GM21447 (cell line): ENCODE data around the gene DYRK1B.
"Not testable (repeated sequence)": the region's sequence is repeated elsewhere in the genome, so short reads cannot be mapped to it uniquely, and the experiment has no call there.

Source experiments
- ATAC-seq: cut with Tn5 transposase; IDR thresholded peaks from one replicate; pipeline ENCODE4 v1.9.1; 2021; ENCODE audit not compliant: unreplicated experiment

Gene DYRK1B

DNA sequence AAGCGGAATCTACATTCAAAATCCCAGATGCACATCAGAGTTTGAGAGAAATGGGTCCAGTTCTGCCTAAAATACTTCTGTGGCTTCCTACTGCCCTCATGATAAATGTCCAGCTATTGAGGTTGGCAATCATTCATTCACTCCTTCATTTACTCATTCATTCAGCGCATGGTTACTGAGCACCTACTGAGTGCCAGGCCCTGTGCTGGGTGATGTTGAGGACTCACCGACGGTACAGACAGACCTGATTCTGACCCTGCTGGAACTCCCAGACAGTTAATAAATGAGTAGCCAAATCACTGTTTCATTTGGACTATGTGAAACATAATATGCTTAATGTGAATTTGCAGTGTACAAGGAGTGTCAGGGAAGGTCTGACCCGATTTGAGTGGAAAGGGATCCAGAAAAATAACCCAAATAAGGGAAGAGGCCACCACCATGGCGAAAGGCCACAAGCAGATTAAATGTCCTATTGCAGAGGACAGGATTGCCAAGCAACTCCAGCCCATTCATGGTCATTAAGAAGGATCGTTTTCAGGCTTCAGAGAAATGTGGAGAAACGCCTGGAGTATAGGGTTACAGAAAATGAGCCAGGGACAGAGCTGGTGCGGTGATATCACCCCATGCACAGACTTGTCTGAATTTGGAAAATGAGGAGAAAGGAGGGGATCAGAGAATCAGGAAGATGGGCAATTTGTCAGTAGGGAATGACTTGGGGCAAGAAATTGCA, 20.5 kb downstream of the DYRK1B start:
- ATAC-seq, result no peak

DNA sequence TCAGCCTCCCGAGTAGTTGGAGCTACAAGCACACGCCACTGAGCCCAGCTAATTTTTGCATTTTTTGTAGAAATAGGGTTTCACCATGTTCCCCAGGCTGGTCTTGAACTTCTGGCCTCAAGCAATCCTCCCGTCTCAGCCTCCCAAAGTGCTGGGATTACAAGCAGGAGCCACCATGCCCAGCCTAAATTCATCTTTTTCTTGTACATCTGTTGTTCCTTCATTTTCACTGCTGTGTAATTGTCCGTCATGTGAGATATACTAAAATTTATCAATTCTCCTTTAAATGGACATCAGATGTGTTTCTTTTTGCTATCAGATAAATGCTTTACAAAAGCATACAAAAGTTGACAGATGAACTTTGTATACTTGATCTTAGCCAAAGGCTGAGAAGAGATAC, 22.9 kb downstream of the DYRK1B start:
- no peak for ATAC-seq

DNA sequence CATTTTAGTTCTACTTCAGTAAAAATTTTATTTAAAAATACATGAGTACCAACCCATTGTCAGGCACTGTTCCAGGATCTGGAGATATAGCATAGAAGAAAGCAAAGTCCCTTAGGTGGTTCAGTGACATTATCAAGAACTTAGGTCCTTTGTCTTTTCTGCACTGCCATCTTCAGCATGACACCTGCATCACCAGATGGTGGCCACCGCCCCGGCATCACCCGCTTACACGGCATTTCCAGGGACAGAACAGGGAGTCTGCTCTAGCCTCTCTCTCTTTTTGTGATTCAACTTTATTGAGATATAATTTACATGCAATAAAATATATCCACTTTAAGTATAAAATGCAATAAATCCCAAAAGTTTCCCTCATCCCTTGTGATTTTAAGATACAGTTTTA, 23.5 kb downstream of the DYRK1B start:
- ATAC-seq, result no peak

DNA sequence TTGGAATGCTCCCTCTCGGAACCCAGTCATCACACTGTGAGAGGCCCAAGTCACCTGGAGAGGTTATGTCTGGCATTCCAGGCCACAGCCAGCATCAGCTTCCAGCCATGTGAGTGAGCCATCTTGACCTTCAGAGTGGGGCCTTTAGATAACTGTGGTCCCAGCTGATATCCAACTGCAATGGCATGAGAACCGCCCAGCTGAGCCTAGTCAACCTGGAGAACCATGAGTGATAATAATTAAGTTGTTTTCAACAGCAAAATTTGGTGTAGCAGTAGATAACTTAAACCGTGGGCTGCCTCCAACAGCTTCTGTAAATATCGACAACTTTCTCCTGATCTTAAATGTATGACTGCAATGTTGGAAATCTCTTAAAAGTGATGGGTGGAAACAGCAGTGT, 24.6 kb downstream of the DYRK1B start:
- no peak for ATAC-seq

DNA sequence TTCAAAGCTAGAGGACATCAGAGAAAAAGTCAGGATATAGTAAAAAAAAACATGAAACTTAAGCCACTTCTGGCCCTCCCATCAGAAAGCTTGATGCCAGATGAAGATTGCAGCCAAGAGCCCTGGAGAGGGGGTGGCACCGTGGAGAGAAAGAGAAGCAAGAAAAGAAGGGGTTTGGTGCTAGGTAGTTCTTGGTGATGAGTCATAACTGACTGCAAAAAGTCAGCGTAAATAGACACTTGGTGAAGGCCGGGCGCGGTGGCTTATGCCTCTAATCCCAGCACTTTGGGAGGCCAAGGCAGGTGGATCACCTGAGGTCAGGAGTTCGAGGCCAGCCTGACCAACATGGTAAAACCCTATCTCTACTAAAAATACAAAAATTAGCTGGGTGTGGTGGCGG, 25.3 kb downstream of the DYRK1B start:
- ATAC-seq, result not testable (repeated sequence)

DNA sequence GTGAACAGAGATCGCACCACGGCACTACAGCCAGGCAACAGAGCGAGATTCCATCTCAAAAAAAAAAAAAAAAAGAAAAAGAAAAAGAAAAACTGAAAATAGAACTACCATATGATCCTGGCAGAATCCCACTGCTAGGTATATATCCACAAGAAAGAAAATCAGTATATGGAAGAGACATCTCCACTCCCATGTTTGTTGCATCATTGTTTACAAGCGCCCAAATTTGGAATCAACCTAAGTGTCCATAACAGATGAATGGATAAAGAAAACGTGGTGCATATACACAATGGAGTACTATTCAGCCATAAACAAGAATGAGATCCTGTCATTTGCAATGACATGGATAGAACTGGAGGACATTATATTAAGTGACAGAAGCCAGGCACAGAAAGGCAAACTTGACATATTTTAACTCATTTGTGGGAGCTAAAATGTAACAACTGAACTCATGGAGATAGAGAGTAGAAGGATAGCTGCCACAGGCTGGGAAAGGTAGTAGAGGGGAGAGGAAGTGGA, 26.1 kb downstream of the DYRK1B start:
- ATAC-seq, result no peak

DNA sequence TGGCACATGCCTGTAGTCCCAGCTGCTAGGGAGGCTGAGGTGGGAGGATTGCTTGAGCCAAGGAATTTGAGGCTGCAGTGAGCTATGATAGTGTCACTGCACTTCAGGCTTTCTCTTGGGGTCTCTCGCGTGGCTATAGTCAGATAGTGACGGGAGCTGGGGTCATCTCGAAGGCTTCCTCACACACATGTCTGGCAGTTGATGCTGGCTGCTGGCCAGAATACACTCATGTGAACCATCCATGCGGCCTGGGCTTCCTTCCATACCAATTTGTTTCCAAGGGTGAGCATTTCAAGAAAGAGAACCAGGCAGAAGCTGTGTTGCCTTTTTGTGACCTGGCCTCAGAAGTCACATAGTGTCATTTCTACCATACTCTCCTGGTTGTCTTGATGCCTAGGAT, 28.9 kb downstream of the DYRK1B start:
- ATAC-seq, result no peak

DNA sequence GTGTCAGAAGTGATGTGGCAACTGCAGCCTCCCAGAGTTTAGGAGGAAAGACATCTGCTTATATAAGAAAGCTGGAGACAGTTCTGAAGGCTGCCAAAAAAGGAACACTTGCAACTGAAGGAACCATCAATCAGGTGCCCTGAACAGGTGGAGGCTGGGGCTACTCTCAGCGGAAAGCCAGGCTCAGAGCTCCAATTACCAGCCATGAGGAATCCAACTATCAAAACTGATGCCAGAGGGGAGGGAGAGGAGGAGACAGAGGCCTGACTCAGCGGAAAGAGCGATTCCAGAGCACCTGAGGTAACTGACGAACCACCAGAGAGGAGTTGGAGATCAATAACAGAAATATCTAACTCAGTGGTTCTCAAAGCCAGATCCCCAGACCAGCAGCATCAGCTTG, 31.0 kb downstream of the DYRK1B start:
- no peak for ATAC-seq

DNA sequence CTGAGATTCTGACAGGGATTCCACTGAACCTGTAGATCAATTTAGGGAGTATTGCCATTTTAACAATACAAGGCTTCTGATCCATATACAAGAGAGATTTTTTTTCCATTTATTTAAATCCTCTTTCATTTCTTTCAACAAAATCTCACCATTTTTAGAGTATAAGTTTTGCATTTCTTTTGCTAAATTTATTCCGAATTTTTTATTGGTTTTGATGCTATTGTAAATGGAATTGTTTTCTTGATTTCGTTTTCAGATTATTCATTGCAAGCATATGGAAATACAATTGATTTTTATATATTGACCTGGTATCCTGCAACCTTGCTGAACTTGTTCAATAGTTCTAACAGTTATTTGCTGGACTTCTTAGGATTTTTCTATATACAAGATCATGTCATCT, 36.9 kb downstream of the DYRK1B start:
- no peak for ATAC-seq

DNA sequence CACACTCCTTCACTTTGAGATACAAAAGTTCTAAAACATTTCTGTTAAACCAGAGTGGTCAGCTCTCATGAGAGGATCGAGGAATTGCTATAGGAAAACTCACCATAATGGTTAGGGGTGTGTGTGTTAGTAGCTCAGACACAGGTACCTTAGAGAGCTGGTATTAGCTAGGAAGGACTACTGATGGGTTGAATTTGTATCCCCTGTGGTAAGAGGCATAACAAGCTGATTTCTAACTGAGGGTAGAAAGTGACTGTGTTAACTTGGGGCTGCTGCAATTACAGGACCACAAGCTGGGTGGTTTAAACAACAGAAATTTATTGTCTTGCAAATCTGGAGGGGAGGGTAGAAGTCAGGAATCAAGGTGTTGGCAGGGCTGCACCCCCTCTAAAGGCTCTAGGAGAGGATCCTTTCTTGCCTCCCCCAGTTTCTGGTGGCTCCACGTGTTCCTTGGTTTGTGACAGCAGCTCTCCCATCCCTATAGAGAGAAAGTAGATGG, 37.9 kb downstream of the DYRK1B start:
- ATAC-seq, result no peak

DNA sequence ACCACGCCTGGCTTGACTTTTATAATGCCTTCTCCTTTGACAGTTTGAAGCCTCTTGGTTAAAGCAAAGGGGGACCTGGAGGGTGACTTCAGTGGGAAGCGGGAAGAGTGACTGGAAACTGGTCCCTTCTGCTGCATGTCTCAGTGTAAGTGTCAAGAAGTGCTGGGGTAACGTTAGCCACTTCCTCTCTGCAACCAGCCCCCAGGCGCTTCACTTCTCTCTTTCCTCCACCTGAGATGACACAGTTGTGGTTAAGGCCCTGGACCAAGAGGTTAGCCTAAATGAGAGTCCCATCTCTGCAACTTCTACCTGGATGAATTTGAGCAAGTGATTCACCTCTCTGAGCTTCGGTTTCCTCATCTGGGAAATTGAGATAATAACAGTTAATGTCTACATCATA, 39.0 kb downstream of the DYRK1B start:
- peak; percentile 50 for ATAC-seq

DNA sequence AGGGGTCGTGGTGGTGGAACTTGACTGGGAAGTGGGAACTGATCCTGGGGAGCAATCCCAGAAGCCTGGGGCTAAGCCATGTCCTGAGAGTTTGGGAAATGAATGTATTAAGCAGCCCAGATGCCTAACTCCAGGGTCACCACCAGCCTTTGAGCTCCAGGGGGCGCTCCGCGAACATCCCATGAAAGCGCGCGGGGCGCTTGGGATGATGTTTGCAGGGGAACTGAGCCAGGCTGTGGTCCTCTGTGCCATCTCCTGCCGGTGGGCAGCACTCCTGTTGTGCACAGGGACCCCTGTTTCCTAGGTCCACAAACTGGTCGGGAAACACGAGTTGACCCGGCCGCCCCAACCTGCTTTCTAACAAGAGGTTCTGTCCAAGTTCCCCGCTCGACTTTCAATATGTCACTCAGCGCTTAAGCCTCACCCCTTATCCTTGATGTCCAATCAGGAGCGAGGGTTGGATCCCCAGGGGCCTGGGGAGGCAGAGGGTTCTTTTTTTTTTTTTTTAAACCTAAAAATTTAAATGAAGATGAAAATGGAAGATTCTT, 40.9 kb downstream of the DYRK1B start:
- peak; percentile 58 for ATAC-seq

DNA sequence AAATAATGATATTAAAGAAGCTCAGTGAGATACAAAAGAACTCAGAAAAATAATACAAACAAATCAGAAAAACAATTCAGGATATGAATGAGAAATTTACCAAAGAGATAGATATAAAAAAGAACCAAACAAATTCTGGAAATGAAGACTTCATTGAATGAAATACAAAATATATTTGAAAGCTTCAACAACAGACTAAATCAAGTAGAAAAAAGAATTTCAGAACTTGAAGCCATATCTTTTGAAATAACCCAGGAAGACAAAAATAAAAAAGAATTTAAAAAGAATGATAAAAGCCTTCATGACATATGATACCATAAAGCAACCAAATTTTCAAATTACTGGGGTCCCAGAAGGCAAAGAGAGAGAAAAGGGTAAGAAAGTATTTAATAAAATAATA, 45.7 kb downstream of the DYRK1B start:
- ATAC-seq, result no peak

DNA sequence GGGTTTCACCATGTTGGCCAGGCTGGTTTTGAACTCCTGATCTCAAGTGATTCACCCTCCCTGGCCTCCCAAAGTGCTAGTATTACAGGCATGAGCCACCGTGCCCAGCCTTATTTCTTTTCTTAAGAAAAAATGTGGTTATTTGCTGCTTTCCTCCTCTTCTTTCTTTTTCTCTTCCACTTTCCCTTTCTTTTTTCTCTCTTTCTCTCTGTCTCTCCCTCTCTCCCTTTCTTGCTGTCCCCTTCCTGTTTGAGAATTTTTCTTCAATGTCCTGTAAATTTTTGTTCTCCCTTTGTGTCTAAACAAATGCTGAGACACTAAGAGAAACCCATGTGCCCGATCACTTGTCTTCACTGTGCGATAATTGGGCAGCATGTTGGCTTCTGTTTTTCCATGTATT, 53.1 kb downstream of the DYRK1B start:
- ATAC-seq, result no peak

DNA sequence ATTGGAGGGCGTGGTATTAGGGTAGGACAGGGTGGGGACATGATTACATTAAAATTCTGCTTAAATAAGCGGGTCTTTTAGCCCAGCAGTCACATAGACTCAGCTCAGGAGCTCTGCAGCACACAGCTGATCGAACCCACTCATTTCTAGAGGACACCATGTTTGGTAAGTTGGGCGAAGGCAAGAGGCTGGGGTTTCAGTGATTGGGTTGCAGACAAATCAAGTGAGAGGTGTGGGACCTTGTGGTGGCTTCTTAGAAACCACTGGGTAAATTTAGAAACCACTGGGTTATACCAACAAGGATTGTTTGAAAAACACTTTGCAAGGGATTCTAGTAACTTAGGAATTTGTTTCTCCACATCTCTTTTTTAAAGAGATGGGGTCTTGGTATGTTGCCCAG, 55.2 kb downstream of the DYRK1B start, which contains the start of gene LEUTX:
Gene LEUTX, plus strand, starts transcription at position 92 of the 400 bp plus-strand sequence. Its CDS starts 67 bp downstream, at position 159.
- ATAC-seq, result no peak
